Left ventricle myocardium inferior (tissue), 1 donor: ENCODE results near the gene THSD4. TPM values are rescaled to one million over a fixed set of nuclear protein-coding genes. Genes with fewer than 3 reads are reported as not detected.

Source experiments
- DNase-seq: peaks from one replicate; pipeline ENCODE4 v3.0.0-alpha.2; 2020
- H3K27ac ChIP-seq: fragments of 200-600 bp; replicated peaks from 2 replicates; pipeline ENCODE4 v1.8.0; 2021
- H3K27me3 ChIP-seq: fragments of 200-600 bp; 2 replicates; pipeline ENCODE4 v1.8.0; 2021; ENCODE audit warnings: low read depth
- H3K36me3 ChIP-seq: fragments of 200-600 bp; 2 replicates; pipeline ENCODE4 v1.8.0; 2021
- H3K4me1 ChIP-seq: fragments of 200-600 bp; 2 replicates; pipeline ENCODE4 v1.8.0; 2021
- H3K4me3 ChIP-seq: fragments of 200-600 bp; 2 replicates; pipeline ENCODE4 v1.8.0; 2021; ENCODE audit warnings: mild to moderate bottlenecking, moderate library complexity
- H3K9me3 ChIP-seq: fragments of 200-600 bp; replicated peaks from 2 replicates; pipeline ENCODE4 v1.8.0; 2021
- CTCF ChIP-seq: fragments of 200-600 bp; IDR thresholded peaks from 2 replicates; pipeline ENCODE4 v1.8.0; 2021; ENCODE audit warnings: antibody characterized with exemption, mild to moderate bottlenecking, borderline replicate concordance
- intact Hi-C: fragments of 100-400 bp; cut with micrococcal nuclease; formaldehyde crosslinking; loops from one replicate; pipeline ENCODE4 v1.11.0; 2022
- total RNA-seq: library from RNA; stranded (reverse); fragmentation: NEBNext Ultra II Directional; extraction: Animal tissue kit (Norgen Biotek cat#: 25700); gene quantifications from one replicate; pipeline ENCODE4 v1.2.1, GENCODE V29; 2021
- donor health status: DM: no; HTN: yes; CAD: no; lungs with severe emphysema.

THSD4 gene
- total RNA-seq, 1 donor from 2014 or later = 95.8 TPM

GRCh38 chr15:71440489-71441110, 325.3 kb downstream of the THSD4 start:
- intact Hi-C loops = loop anchor here (10.0 kb wide), 1 partner anchor 364 kb away; no protein-coding TSS in a partner anchor
- Histone ChIP-seq H3K9me3 (no peaks in the 10 kb centered on the region), H3K4me3 (no peak overlapping the region), H3K36me3 (no peaks in the 10 kb centered on the region), H3K27me3 (no peaks in the 10 kb centered on the region), H3K27ac (no peak overlapping the region), H3K4me1 (peaks cover 25% of the 10 kb centered on the region)
- peak; percentile 71 for TF ChIP-seq CTCF
- DNase-seq = no peak

- Histone ChIP-seq H3K9me3 (no peaks in the 10 kb centered on the region), H3K36me3 (no peaks in the 10 kb centered on the region), H3K27me3 (no peaks in the 10 kb centered on the region), H3K4me3 (no peak overlapping the region), H3K4me1 (peaks cover 40% of the 10 kb centered on the region), H3K27ac (peak overlapping the region; percentile 42)
- DNase-seq = peak; percentile 52
- intact Hi-C loops = loop anchor here (10.0 kb wide), 1 partner anchor 361 kb away; no protein-coding TSS in a partner anchor
- peak; percentile 88 for TF ChIP-seq CTCF
Measured at GRCh38 chr15:71443538-71443937, 328.3 kb downstream of the THSD4 start.

- H3K36me3 ChIP-seq = no peaks in the 10 kb centered on the region
- intact Hi-C loops = loop anchor here (10.0 kb wide), 1 partner anchor 361 kb away; no protein-coding TSS in a partner anchor
- TF ChIP-seq CTCF = no peak
- peak overlapping the region; percentile 4 for H3K27ac ChIP-seq
- no peak overlapping the region for H3K4me3 ChIP-seq
- DNase-seq = no peak
- no peaks in the 10 kb centered on the region for H3K9me3 ChIP-seq
- H3K4me1 ChIP-seq = peaks cover 46% of the 10 kb centered on the region
- H3K27me3 ChIP-seq = no peaks in the 10 kb centered on the region
Measured at GRCh38 chr15:71444032-71444810, 328.9 kb downstream of the THSD4 start.

- no peaks in the 10 kb centered on the region for H3K9me3 ChIP-seq
- H3K4me1 ChIP-seq = peaks cover 54% of the 10 kb centered on the region
- intact Hi-C loops = loop anchor here (5.0 to 10.0 kb wide), 2 partner anchors 287 to 360 kb away; no protein-coding TSS in a partner anchor
- no peak overlapping the region for H3K27ac ChIP-seq
- no peak overlapping the region for H3K4me3 ChIP-seq
- H3K27me3 ChIP-seq = no peaks in the 10 kb centered on the region
- no peaks in the 10 kb centered on the region for H3K36me3 ChIP-seq
- no peak for DNase-seq
- TF ChIP-seq CTCF = no peak
Measured at GRCh38 chr15:71444866-71445590, 329.8 kb downstream of the THSD4 start.
